Raji (cell line): Measurements from ENCODE around the gene SMIM9.

Experiments used
- POLR2A ChIP-seq: IDR thresholded peaks from 2 replicates; pipeline ENCODE4 v1.6.1; 2011; ENCODE audit warnings: low read depth, low read length, control low read depth; ENCODE audit not compliant: insufficient read depth

SMIM9 gene

GRCh38 chrX:154815274-154815818 is 19.1 kb downstream of the SMIM9 start:
- no peak for TF ChIP-seq POLR2A

GRCh38 chrX:154813801-154814200 is 20.7 kb downstream of the SMIM9 start:
- no peak for TF ChIP-seq POLR2A

- TF ChIP-seq POLR2A = no peak
Measured at GRCh38 chrX:154812341-154813101, 21.9 kb downstream of the SMIM9 start.

- no peak for TF ChIP-seq POLR2A
Measured at GRCh38 chrX:154809939-154810665, 24.4 kb downstream of the SMIM9 start.

GRCh38 chrX:154806837-154807501 is 27.5 kb downstream of the SMIM9 start:
- no peak for TF ChIP-seq POLR2A

- no peak for TF ChIP-seq POLR2A
Measured at GRCh38 chrX:154805696-154806091, 28.8 kb downstream of the SMIM9 start.

- TF ChIP-seq POLR2A = no peak
Measured at GRCh38 chrX:154804957-154805695, 29.3 kb downstream of the SMIM9 start, which contains the start of gene MPP1. Gene MPP1, minus strand, starts transcription at chrX:154805485. Its CDS starts 112 bp downstream, at chrX:154805373.

GRCh38 chrX:154804261-154804956 is 30.1 kb downstream of the SMIM9 start:
- TF ChIP-seq POLR2A = no peak

- no peak for TF ChIP-seq POLR2A
Measured at GRCh38 chrX:154802947-154803346, 31.5 kb downstream of the SMIM9 start.

GRCh38 chrX:154800478-154801210 is 33.8 kb downstream of the SMIM9 start:
- TF ChIP-seq POLR2A = no peak

- TF ChIP-seq POLR2A = no peak
Measured at GRCh38 chrX:154799556-154800348, 34.7 kb downstream of the SMIM9 start.

- no peak for TF ChIP-seq POLR2A
Measured at GRCh38 chrX:154797006-154797405, 37.5 kb downstream of the SMIM9 start.

GRCh38 chrX:154795016-154795415 is 39.4 kb downstream of the SMIM9 start:
- TF ChIP-seq POLR2A = no peak

GRCh38 chrX:154793084-154793795 is 41.2 kb downstream of the SMIM9 start:
- TF ChIP-seq POLR2A = no peak
